ENCODE measurements around the gene CUTC.

Gene CUTC

DNA sequence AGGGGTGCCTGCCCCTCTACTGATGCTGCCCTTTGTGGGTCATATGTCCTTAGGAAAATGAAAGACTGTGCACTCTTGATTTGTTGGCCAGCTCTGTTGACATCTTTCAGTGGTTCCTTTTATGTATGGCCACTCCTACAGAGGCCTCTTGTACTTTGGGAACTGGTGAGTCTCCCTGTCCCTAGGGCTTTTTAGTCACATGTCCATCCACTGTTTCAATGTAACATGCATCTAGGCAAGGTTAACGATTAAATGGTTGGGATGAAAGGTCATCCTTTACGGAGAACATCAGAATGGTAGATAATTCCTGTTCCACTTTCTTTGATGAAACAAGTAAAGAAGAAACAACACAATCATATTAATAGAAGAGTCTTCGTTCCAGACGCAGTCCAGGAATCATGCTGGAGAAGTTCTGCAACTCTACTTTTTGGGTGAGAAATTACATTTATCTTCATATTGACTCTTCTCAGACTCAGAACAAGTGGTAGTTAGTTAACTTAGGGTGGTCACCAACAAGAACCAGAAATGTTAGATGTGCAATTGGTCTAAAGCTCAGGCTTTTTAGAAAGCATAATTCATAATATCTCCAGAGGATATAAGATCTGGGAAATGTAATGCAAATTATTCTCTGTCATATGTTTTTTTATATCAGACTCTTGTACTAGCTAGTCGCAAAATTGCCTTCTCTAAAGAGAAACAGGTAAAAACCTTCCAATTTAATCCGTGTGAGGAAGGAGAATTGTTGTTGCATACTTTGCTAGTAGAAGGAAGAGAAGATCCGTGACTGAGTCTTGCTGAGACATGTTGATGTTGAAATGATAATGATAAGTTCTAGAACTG, 50.6 kb downstream of the CUTC start, which contains the start of gene ABCC2:
TSS of gene ABCC2 (plus strand) at position 194 of the 840 bp plus-strand sequence. CDS start at position 399, 205 bp downstream.
- DNase-seq (ENCODE audit: low spot score in 2 of 2) = no peak
- H3K36me3 Mint-ChIP-seq = peaks cover 7% of the 10 kb centered on the region

DNA sequence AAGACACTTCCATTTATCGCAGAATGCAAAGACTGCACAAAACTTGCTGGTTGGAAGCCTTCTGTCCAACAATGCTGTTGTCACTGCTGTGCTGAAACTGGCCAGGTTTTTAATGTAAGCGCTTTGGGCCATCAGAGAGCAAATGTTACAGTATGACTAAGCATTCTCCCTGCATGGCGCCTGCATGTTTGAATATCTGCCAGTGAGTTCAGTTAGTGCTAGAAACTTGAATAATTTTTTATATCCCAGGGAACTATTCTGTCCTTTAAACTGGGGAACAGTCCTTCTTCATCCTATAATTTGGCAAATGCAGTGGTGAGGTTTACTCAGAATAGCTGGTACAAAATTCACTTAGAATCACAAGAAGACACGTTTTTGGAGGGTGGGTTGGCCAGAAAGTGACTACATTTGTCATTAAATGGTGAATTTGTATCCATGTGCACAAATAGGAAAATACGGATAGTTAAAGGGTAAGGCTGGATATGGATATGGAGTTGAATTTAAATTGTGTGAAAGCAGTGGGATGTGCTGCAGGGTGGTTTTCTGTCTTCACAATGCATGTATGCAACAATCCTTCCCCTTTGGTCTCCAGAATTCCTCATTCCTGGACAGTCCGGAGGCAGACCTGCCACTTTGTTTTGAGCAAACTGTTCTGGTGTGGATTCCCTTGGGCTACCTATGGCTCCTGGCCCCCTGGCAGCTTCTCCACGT, 52.1 kb downstream of the CUTC start:
- no peak overlapping the region for H3K4me3 Mint-ChIP-seq
- H3K27ac Mint-ChIP-seq = no peak overlapping the region
- DNase-seq (ENCODE audit: low spot score in 2 of 2) (no peak), ATAC-seq (ENCODE audit: low read depth) (no peak)
- H3K36me3 Mint-ChIP-seq = peaks cover 13% of the 10 kb centered on the region
- peaks cover 1% of the 10 kb centered on the region for H3K9me3 Mint-ChIP-seq
- no peaks in the 10 kb centered on the region for H3K27me3 Mint-ChIP-seq
- H3K4me1 Mint-ChIP-seq = no peaks in the 10 kb centered on the region

More for the DNA sequence above, 50.6 kb downstream of the CUTC start, which contains the start of gene ABCC2:
- no peak within 1 kb of the TSS for H3K27ac Mint-ChIP-seq
- no peak within 1 kb of the TSS for H3K4me3 Mint-ChIP-seq
- peaks cover 3% of the 10 kb centered on the region for H3K9me3 Mint-ChIP-seq
- H3K4me1 Mint-ChIP-seq = peaks cover 2% of the 10 kb centered on the region
- no peaks in the 10 kb centered on the region for H3K27me3 Mint-ChIP-seq
- ATAC-seq (ENCODE audit: low read depth) = no peak

DNA sequence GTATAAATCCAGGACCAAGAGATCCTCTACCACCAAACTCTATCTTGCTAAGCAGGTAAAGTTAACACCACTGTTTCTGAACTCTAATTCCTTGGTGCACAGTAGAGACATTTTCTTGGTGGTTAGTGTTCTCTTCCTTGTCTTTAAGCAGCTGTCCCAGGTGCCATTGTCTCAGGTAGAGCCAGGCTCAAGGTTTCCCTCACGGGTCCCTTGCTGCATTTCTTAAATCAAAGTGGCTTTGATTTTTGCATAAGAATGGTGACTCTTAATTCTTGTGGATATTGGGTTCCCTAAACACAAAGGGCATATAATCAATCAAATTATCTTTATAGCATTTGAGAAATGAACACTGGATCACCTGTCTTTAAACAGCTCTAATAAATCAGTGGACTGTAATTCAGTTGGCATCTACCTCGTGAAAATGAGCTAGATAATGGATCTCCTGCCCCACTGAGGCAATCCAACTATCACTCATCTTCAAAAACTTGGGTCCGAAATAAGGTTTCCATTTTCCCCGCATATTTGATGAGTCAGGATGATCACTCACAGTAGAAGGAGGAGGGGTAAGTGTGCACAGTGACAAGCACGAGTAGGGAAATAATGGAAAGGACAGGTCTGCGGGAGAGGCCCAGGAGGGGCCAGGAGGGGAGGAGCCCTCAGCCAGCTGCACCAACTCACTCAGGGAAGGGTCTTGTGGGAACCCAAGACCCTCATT, 52.9 kb downstream of the CUTC start:
- Mint-ChIP-seq H3K4me3 (no peak overlapping the region), H3K27me3 (no peaks in the 10 kb centered on the region), H3K4me1 (no peaks in the 10 kb centered on the region), H3K9me3 (peaks cover 1% of the 10 kb centered on the region), H3K27ac (no peak overlapping the region), H3K36me3 (peaks cover 14% of the 10 kb centered on the region)
- DNase-seq (ENCODE audit: low spot score in 2 of 2) (no peak), ATAC-seq (ENCODE audit: low read depth) (no peak)

DNA sequence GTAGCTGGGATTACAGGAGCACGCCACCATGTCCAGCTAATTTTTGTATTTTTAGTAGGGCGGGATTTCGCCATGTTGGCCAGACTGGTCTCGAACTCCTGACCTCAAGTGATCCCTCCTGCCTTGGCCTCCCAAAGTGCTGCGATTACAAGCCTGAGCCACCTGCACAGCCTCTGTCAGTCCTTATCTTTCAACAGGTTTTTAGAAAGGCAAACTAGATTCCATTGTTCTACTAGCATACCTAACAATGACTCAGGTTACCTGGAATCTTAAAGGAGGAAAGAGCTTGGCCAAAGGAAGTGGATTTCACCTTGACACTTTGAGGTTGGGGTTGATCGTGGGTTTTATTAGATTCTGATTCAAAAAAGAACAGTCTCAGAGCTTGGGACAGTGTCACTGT, 53.6 kb downstream of the CUTC start:
- DNase-seq (ENCODE audit: low spot score in 2 of 2) = no peak
- no peaks in the 10 kb centered on the region for H3K4me1 Mint-ChIP-seq
- H3K27me3 Mint-ChIP-seq = no peaks in the 10 kb centered on the region
- ATAC-seq (ENCODE audit: low read depth) = no peak
- H3K4me3 Mint-ChIP-seq = no peak overlapping the region
- H3K9me3 Mint-ChIP-seq = peaks cover 1% of the 10 kb centered on the region
- H3K27ac Mint-ChIP-seq = no peak overlapping the region
- H3K36me3 Mint-ChIP-seq = peaks cover 14% of the 10 kb centered on the region

DNA sequence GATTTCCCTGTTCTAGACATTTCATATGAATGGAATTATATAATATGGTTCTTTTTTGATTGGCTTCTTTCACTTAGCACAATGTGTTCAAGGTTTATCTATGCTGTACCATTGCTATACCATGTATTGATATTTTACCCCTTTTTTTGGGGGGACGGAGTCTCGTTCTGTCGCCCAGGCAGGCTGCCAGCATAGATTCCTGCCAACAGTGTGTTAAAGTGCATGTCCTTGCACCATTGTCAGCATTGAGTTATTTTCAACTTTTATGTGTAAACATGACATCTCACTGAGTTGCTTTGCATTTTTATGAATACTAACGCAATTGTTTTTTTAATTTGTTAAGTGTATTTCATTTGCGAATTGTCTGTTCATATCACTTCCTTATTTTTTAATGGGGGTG, 55.3 kb downstream of the CUTC start:
- H3K36me3 Mint-ChIP-seq = peaks cover 17% of the 10 kb centered on the region
- no peaks in the 10 kb centered on the region for H3K27me3 Mint-ChIP-seq
- H3K9me3 Mint-ChIP-seq = peaks cover 1% of the 10 kb centered on the region
- no peak for ATAC-seq (ENCODE audit: low read depth)
- no peaks in the 10 kb centered on the region for H3K4me1 Mint-ChIP-seq
- no peak overlapping the region for H3K4me3 Mint-ChIP-seq
- H3K27ac Mint-ChIP-seq = no peak overlapping the region
- no peak for DNase-seq (ENCODE audit: low spot score in 2 of 2)

DNA sequence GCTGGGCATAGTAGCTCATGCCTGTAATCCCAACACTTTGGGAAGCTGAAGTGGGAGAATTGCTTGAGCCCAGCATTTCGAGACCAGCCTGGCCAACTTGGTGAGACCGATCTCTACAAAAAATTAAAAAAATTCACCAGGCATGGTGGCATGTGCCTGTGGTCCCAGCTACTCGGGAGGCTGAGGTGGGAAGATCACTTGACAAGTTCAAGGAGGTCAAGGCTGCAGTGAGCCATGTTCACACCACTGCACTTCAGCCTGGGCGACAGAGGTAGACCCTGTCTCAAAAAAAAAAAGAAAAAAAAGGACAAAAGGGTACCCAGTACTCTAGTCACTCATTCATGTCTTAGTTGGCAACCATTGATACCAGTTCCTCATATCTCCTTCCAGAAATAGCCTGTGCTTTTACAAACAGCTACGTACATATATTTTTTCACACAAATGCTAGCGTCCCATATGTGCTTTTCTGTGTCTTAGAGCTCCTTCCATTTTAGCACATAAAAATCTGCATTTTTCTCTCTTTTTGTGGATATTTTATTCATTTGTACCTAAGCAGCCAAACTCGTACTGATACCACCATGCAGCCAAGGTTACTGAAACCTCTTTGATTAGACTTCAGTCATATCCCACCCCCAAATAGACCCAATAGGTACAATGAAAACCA, 55.9 kb downstream of the CUTC start:
- peaks cover 19% of the 10 kb centered on the region for H3K36me3 Mint-ChIP-seq
- H3K4me3 Mint-ChIP-seq = no peak overlapping the region
- DNase-seq (ENCODE audit: low spot score in 2 of 2) = no peak
- no peak overlapping the region for H3K27ac Mint-ChIP-seq
- no peaks in the 10 kb centered on the region for H3K27me3 Mint-ChIP-seq
- H3K4me1 Mint-ChIP-seq = no peaks in the 10 kb centered on the region
- no peak for ATAC-seq (ENCODE audit: low read depth)
- H3K9me3 Mint-ChIP-seq = peaks cover 1% of the 10 kb centered on the region

DNA sequence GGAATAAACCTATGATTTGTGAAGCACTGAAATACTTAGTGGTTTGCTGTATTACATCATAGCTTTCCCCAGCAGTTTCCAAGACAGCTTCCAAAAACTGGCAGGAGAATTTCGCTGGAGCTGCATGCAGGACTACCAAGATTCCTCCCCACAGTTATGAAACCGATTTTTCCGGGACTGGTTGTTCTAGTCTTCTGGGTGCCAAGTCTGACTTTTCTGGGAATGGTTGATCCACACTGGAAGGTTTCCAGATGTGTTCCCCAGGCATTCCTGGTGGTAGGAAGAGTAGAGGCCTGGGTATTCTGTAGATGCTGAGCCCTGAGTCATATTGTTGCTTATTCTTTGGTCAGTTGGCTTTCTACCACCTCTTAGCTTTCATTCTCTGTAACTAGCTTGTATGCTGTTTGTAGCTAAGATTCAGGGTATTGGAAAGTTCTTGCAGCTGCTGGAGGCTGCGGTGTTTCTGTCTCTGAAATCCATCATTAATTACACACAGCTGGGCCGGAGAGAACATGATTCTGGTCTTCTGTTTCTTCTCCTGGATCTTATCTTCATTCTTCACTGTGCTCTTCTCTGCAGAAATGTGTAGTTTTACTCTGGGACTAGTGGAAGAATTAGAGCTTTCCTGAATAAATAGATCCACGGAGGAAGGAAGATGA, 56.7 kb downstream of the CUTC start:
- H3K36me3 Mint-ChIP-seq = peaks cover 22% of the 10 kb centered on the region
- ATAC-seq (ENCODE audit: low read depth) (no peak), DNase-seq (ENCODE audit: low spot score in 2 of 2) (no peak)
- H3K4me3 Mint-ChIP-seq = no peak overlapping the region
- no peak overlapping the region for H3K27ac Mint-ChIP-seq
- H3K4me1 Mint-ChIP-seq = no peaks in the 10 kb centered on the region
- H3K9me3 Mint-ChIP-seq = peaks cover 1% of the 10 kb centered on the region
- no peaks in the 10 kb centered on the region for H3K27me3 Mint-ChIP-seq

DNA sequence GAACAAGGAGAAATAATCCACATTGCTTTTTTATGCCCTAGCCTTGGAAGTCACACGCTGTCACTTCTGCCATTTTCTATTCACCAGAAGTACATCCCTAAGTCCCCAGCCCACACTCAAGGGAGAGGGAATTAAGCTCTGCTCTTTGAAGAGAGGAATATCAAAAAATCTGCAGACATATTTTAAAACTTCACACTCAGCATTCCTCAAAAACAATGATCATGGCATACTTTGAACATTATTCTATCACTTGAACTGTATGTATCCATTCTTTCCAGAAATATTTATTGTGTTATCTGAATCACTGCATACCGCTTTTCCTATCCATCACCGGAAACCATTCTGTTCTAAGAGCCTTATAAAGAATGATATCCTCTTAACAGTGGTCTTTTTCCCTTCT, 59.8 kb downstream of the CUTC start:
- Mint-ChIP-seq H3K27me3 (no peaks in the 10 kb centered on the region), H3K27ac (no peak overlapping the region), H3K4me3 (no peak overlapping the region), H3K36me3 (peaks cover 25% of the 10 kb centered on the region), H3K9me3 (peaks cover 1% of the 10 kb centered on the region), H3K4me1 (no peaks in the 10 kb centered on the region)
- no peak for ATAC-seq (ENCODE audit: low read depth)
- no peak for DNase-seq (ENCODE audit: low spot score in 2 of 2)

DNA sequence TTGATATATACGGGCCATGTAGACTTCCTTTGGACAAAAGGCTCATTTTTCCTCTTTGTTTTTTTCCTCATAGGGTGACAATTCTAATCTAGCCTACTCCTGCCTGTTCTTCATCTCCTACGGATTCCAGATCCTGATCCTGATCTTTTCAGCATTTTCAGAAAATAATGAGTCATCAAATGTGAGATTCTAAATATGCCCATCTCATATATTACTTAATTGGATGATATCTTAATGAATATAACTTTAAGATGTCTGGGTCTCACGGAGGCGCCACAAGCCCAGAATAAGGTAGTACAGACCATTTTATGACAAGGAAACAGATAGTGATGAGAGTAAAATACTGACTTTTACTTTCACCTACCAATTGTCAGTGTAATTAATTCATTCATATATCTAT, 61.8 kb downstream of the CUTC start:
- Mint-ChIP-seq H3K4me1 (no peaks in the 10 kb centered on the region), H3K27ac (no peak overlapping the region)
- no peak for ATAC-seq (ENCODE audit: low read depth)

DNA sequence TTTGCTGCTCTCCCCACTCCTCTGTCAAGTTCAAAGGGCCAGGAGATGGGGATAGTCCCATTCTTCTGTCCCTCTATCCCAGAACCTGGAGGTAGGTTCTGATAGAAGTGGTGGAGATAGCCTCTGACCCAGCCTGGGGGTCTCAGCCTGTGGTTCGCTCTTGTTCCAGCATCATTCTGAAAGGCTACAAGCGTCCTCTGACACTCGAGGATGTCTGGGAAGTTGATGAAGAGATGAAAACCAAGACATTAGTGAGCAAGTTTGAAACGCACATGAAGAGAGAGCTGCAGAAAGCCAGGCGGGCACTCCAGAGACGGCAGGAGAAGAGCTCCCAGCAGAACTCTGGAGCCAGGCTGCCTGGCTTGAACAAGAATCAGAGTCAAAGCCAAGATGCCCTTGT, 64.9 kb downstream of the CUTC start:
- no peaks in the 10 kb centered on the region for H3K4me1 Mint-ChIP-seq
- H3K27me3 Mint-ChIP-seq = no peaks in the 10 kb centered on the region
- no peak for ATAC-seq (ENCODE audit: low read depth)
- no peak overlapping the region for H3K4me3 Mint-ChIP-seq
- no peak for DNase-seq (ENCODE audit: low spot score in 2 of 2)
- no peaks in the 10 kb centered on the region for H3K9me3 Mint-ChIP-seq
- peaks cover 18% of the 10 kb centered on the region for H3K36me3 Mint-ChIP-seq
- no peak overlapping the region for H3K27ac Mint-ChIP-seq

More for the DNA sequence above, 61.8 kb downstream of the CUTC start:
- Mint-ChIP-seq H3K27me3 (no peaks in the 10 kb centered on the region), H3K36me3 (peaks cover 22% of the 10 kb centered on the region), H3K4me3 (no peak overlapping the region), H3K9me3 (no peaks in the 10 kb centered on the region)
- no peak for DNase-seq (ENCODE audit: low spot score in 2 of 2)

DNA sequence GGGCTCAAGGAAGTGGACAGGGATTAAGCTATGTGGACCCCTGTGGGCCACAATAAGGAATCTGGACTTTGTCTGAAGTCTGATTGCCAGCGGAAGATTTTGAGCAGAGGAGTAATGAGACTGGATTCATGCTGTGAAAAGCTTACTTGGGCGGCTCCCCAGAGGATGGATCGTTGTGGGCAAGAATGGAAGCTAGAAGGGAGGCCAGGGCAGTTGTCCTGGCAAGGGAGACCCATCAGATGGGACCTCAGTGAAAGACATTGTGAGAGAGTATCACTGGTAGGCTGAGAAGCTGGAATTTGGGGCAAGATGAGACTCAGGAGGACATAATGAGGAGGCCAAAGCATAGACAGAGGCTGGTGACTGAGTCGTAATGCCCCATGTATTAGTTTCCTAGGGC, 66.0 kb downstream of the CUTC start:
- Mint-ChIP-seq H3K9me3 (no peaks in the 10 kb centered on the region), H3K36me3 (peaks cover 13% of the 10 kb centered on the region), H3K27ac (no peak overlapping the region), H3K4me3 (no peak overlapping the region), H3K27me3 (no peaks in the 10 kb centered on the region), H3K4me1 (no peaks in the 10 kb centered on the region)
- ATAC-seq (ENCODE audit: low read depth) (no peak), DNase-seq (ENCODE audit: low spot score in 2 of 2) (no peak)

DNA sequence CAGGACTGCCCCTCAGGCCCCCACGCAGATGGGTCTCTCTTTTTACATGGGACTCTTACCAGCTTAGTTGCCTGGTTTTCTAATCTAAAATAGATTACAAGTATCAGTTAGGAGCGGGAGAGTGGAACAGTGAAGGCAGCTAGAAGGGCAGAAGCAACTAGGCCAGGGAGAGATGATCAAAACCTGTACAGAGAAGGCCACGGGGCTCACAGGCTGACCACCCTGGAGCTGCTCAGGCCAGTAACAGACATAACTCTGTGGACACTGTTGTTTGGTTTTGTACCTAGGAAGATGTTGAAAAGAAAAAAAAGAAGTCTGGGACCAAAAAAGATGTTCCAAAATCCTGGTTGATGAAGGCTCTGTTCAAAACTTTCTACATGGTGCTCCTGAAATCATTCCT, 66.9 kb downstream of the CUTC start:
- DNase-seq (ENCODE audit: low spot score in 2 of 2) (no peak), ATAC-seq (ENCODE audit: low read depth) (no peak)
- no peak overlapping the region for H3K27ac Mint-ChIP-seq
- no peaks in the 10 kb centered on the region for H3K9me3 Mint-ChIP-seq
- peaks cover 11% of the 10 kb centered on the region for H3K36me3 Mint-ChIP-seq
- H3K4me1 Mint-ChIP-seq = no peaks in the 10 kb centered on the region
- no peak overlapping the region for H3K4me3 Mint-ChIP-seq
- H3K27me3 Mint-ChIP-seq = no peaks in the 10 kb centered on the region

DNA sequence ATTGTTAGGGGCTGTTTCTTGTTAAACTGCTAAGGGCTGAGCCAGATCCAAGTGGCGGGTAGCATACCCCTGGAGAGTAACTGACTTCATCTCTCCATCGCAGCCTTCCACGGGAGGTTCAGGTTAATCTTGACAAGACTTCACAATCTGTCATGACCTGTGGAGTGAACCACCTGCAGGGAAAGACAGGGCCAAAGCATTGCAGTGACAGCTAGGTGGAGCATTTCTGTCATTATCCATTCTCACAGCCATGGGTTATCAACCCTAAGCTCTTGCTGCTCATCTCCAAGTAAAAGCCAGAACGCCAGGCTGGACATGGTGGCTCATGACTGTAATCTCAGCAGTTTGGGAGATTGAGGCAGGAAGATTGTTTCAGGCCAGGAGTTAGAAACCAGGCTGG, 67.6 kb downstream of the CUTC start:
- Mint-ChIP-seq H3K36me3 (peaks cover 11% of the 10 kb centered on the region), H3K4me3 (no peak overlapping the region), H3K9me3 (no peaks in the 10 kb centered on the region), H3K27me3 (no peaks in the 10 kb centered on the region), H3K4me1 (no peaks in the 10 kb centered on the region), H3K27ac (no peak overlapping the region)
- DNase-seq (ENCODE audit: low spot score in 2 of 2) (no peak), ATAC-seq (ENCODE audit: low read depth) (no peak)
